Effector memory CD8-positive, alpha-beta T cell (primary cell): ENCODE data around the gene MOB2.

Experiments used
- ATAC-seq: fragments of 150-1000 bp; cut with Tn5 transposase; replicated peaks from 2 replicates; pipeline ENCODE4 v1.10.0; 2021; ENCODE audit warnings: mild to moderate bottlenecking, moderate library complexity
- DNase-seq, 3 experiments: peaks; one replicate each; pipeline ENCODE4 v3.0.0; 2021
- H3K27ac Mint-ChIP-seq, 2 donors: one replicate each; pipeline ENCODE4 v1.8.0; 2022; ENCODE audit warnings: mild to moderate bottlenecking in 2 of 2, mixed read lengths in 2 of 2, moderate library complexity in 2 of 2
- H3K27me3 Mint-ChIP-seq, 2 donors: one replicate each; pipeline ENCODE4 v1.8.0; 2022; ENCODE audit warnings: mixed read lengths in 2 of 2
- H3K36me3 Mint-ChIP-seq: one replicate; pipeline ENCODE4 v1.8.0; 2022; ENCODE audit warnings: mild to moderate bottlenecking, moderate library complexity, mixed read lengths; ENCODE audit not compliant: insufficient read depth
- H3K4me1 Mint-ChIP-seq, 2 donors: one replicate each; pipeline ENCODE4 v1.8.0; 2022; ENCODE audit warnings: low read depth in 2 of 2, mixed read lengths in 2 of 2
- H3K4me3 Mint-ChIP-seq, 2 donors: one replicate each; pipeline ENCODE4 v1.8.0; 2022; ENCODE audit warnings: mild to moderate bottlenecking in 2 of 2, mixed read lengths in 2 of 2, moderate library complexity in 2 of 2
- H3K9me3 Mint-ChIP-seq, 2 donors: one replicate each; pipeline ENCODE4 v1.8.0; 2022; ENCODE audit warnings: mixed read lengths in 2 of 2

MOB2 gene

GRCh38 chr11:1461826-1462697, 24.5 kb downstream of the MOB2 start:
- no peak for ATAC-seq
- Mint-ChIP-seq H3K9me3 (no peaks in the 10 kb centered on the region), H3K27me3 (no peaks in the 10 kb centered on the region), H3K4me1 (peaks cover 6 to 10% of the 10 kb centered on the region in 2 donors), H3K36me3 (peaks cover 5% of the 10 kb centered on the region), H3K4me3 (no peak overlapping the region), H3K27ac (no peak overlapping the region)
- no peak for DNase-seq

- H3K4me3 Mint-ChIP-seq: no peak overlapping the region
- H3K4me1 Mint-ChIP-seq: peaks cover 4 to 7% of the 10 kb centered on the region in 2 donors
- peaks cover 7% of the 10 kb centered on the region for H3K36me3 Mint-ChIP-seq
- no peaks in the 10 kb centered on the region for H3K27me3 Mint-ChIP-seq
- DNase-seq (no peak), ATAC-seq (no peak)
- H3K27ac Mint-ChIP-seq: no peak overlapping the region
- H3K9me3 Mint-ChIP-seq: no peaks in the 10 kb centered on the region
Observed at GRCh38 chr11:1460986-1461825, 25.4 kb downstream of the MOB2 start.

DNA sequence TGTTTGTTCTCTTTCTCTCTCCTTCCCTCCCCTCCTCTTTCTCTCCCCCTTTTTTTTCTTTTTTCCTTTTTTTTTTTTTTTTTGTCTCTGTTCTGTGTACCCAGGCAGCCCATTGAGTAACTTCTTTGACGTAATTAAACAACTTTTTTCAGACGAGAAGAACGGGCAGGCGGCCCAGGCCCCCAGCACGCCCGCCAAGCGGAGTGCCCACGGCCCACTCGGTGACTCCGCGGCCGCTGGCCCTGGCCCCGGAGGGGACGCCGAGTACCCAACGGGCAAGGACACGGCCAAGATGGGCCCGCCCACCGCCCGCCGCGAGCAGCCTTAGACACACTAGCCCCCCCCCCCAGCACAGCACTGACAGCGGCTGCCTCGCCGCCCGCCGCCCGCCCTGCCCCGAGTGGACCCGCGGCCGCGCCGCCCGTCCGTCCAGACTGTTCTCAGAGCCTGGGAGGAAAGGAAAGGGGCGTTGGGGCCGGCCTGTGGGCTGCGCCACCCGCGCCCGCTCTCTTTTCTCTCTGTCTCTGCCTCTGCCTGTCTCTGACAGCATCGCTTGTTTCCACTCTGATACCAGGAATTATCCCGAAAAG, 26.1 kb downstream of the MOB2 start:
- ATAC-seq (no peak), DNase-seq (no peak)
- no peak overlapping the region for H3K27ac Mint-ChIP-seq
- H3K36me3 Mint-ChIP-seq: peaks cover 9% of the 10 kb centered on the region
- no peaks in the 10 kb centered on the region for H3K9me3 Mint-ChIP-seq
- no peaks in the 10 kb centered on the region for H3K27me3 Mint-ChIP-seq
- peaks cover 9 to 10% of the 10 kb centered on the region in 2 donors for H3K4me1 Mint-ChIP-seq
- no peak overlapping the region for H3K4me3 Mint-ChIP-seq

GRCh38 chr11:1459764-1460395, 26.7 kb downstream of the MOB2 start:
- Mint-ChIP-seq H3K4me1 (peaks cover 9 to 11% of the 10 kb centered on the region in 2 donors), H3K27me3 (no peaks in the 10 kb centered on the region), H3K27ac (no peak overlapping the region), H3K4me3 (no peak overlapping the region), H3K36me3 (peaks cover 9% of the 10 kb centered on the region), H3K9me3 (no peaks in the 10 kb centered on the region)
- no peak for ATAC-seq
- DNase-seq: no peak

DNA sequence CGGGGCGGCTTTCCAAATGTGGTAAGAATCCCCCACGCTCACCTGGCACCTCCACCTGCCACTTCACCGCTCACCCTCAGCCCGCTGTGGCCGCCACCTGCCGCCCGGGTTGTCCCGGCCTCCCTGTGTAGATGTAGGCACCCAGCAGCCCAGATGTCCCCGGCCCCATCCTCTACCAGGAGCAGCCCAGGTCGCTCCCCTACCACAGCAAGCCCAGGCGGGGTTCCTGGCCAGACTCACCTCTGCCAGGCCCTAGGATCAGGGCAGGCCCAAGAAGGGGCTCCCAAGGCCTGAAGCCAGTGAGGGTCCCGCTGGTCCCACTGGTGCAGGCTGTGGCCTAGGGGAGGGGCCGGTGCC, 27.4 kb downstream of the MOB2 start:
- H3K27ac Mint-ChIP-seq: no peak overlapping the region
- DNase-seq (no peak), ATAC-seq (no peak)
- peaks cover 9 to 11% of the 10 kb centered on the region in 2 donors for H3K4me1 Mint-ChIP-seq
- H3K9me3 Mint-ChIP-seq: no peaks in the 10 kb centered on the region
- no peak overlapping the region for H3K4me3 Mint-ChIP-seq
- no peaks in the 10 kb centered on the region for H3K27me3 Mint-ChIP-seq
- H3K36me3 Mint-ChIP-seq: peaks cover 9% of the 10 kb centered on the region

- no peaks in the 10 kb centered on the region for H3K27me3 Mint-ChIP-seq
- no peak for ATAC-seq
- no peak overlapping the region for H3K4me3 Mint-ChIP-seq
- DNase-seq: no peak
- peaks cover 12% of the 10 kb centered on the region for H3K36me3 Mint-ChIP-seq
- H3K4me1 Mint-ChIP-seq: peaks cover 9 to 17% of the 10 kb centered on the region in 2 donors
- H3K9me3 Mint-ChIP-seq: no peaks in the 10 kb centered on the region
- H3K27ac Mint-ChIP-seq: no peak overlapping the region
Observed at GRCh38 chr11:1458340-1459218, 28.0 kb downstream of the MOB2 start.

GRCh38 chr11:1457856-1458255, 28.7 kb downstream of the MOB2 start:
- ATAC-seq (no peak), DNase-seq (no peak)
- Mint-ChIP-seq H3K4me1 (peaks cover 9 to 21% of the 10 kb centered on the region in 2 donors), H3K27me3 (no peaks in the 10 kb centered on the region), H3K4me3 (no peak overlapping the region), H3K36me3 (peaks cover 18% of the 10 kb centered on the region), H3K9me3 (no peaks in the 10 kb centered on the region), H3K27ac (no peak overlapping the region)

DNA sequence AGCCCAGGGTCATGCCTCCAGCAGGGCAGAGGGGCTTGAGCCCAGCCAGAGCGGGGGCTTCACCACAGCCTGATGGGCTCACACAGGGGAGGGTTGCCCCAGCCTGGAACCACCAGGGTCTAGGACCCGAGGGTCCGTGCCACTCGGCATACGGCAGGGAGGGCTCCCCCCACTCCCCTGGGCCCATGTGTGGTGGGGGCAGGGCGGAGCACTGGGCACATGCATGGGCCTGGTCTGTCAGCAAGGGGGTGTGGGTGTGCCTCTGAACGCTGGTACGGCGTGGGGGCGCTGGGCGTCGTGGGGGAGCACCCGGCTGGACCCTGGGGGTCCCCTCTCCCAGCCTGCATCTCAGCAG, 29.3 kb downstream of the MOB2 start:
- ATAC-seq: no peak
- H3K27me3 Mint-ChIP-seq: no peaks in the 10 kb centered on the region

GRCh38 chr11:1456596-1457325, 29.8 kb downstream of the MOB2 start:
- peaks cover 9 to 21% of the 10 kb centered on the region in 2 donors for H3K4me1 Mint-ChIP-seq
- H3K9me3 Mint-ChIP-seq: no peaks in the 10 kb centered on the region
- ATAC-seq (no peak), DNase-seq (no peak)
- no peak overlapping the region for H3K27ac Mint-ChIP-seq
- H3K36me3 Mint-ChIP-seq: peaks cover 29% of the 10 kb centered on the region
- no peak overlapping the region for H3K4me3 Mint-ChIP-seq
- no peaks in the 10 kb centered on the region for H3K27me3 Mint-ChIP-seq

More for the DNA sequence above, 29.3 kb downstream of the MOB2 start:
- Mint-ChIP-seq H3K36me3 (peaks cover 24% of the 10 kb centered on the region), H3K9me3 (no peaks in the 10 kb centered on the region), H3K4me1 (peaks cover 9 to 21% of the 10 kb centered on the region in 2 donors), H3K4me3 (no peak overlapping the region), H3K27ac (no peak overlapping the region)
- DNase-seq: no peak

GRCh38 chr11:1456176-1456575, 30.4 kb downstream of the MOB2 start:
- Mint-ChIP-seq H3K27me3 (no peaks in the 10 kb centered on the region), H3K27ac (peak overlapping the region in 1 of 2 donors; percentile 62), H3K4me3 (no peak overlapping the region), H3K9me3 (no peaks in the 10 kb centered on the region), H3K36me3 (peaks cover 29% of the 10 kb centered on the region), H3K4me1 (peaks cover 9 to 21% of the 10 kb centered on the region in 2 donors)
- DNase-seq (no peak), ATAC-seq (no peak)

DNA sequence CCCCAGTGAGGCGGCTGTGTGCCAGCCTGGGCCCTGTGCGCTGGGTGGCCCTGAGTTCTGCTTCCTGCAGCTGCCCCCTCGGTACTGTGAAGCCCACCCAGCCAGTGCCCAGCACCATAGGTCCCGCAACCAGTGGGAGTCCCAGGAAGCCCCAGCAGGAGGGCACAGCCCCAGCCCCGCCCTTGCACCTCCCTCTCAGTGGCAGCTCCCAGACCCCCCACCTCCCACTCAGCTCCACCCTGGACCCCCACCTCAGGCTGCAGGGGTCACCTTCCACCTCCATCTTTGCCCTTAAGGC, 30.9 kb downstream of the MOB2 start:
- Mint-ChIP-seq H3K27ac (peak overlapping the region in 1 of 2 donors; percentile 62), H3K36me3 (peaks cover 29% of the 10 kb centered on the region), H3K4me3 (no peak overlapping the region), H3K4me1 (peaks cover 9 to 21% of the 10 kb centered on the region in 2 donors), H3K27me3 (no peaks in the 10 kb centered on the region), H3K9me3 (no peaks in the 10 kb centered on the region)
- no peak for ATAC-seq
- no peak for DNase-seq

GRCh38 chr11:1455032-1455762, 31.4 kb downstream of the MOB2 start:
- DNase-seq (no peak), ATAC-seq (no peak)
- H3K36me3 Mint-ChIP-seq: peaks cover 29% of the 10 kb centered on the region
- peaks cover 9 to 21% of the 10 kb centered on the region in 2 donors for H3K4me1 Mint-ChIP-seq
- H3K4me3 Mint-ChIP-seq: no peak overlapping the region
- H3K27me3 Mint-ChIP-seq: no peaks in the 10 kb centered on the region
- no peaks in the 10 kb centered on the region for H3K9me3 Mint-ChIP-seq
- H3K27ac Mint-ChIP-seq: no peak overlapping the region
